Nephron progenitor cell (in vitro differentiated cells): Measurements from ENCODE around the gene TMEM140.
"Not testable (repeated sequence)": the region's sequence is repeated elsewhere in the genome, so short reads cannot be mapped to it uniquely, and the experiment has no call there.

Experiments
- DNase-seq: peaks from one replicate; pipeline ENCODE4 v3.0.0; 2021
- H3K27ac Mint-ChIP-seq: 2 replicates; pipeline ENCODE4 v1.8.0; 2021; ENCODE audit warnings: mild to moderate bottlenecking, moderate library complexity, mixed read lengths
- H3K27me3 Mint-ChIP-seq: 2 replicates; pipeline ENCODE4 v1.8.0; 2021; ENCODE audit warnings: mild to moderate bottlenecking, low read depth, mixed read lengths; ENCODE audit not compliant: poor library complexity
- H3K36me3 Mint-ChIP-seq: 2 replicates; pipeline ENCODE4 v1.8.0; 2021; ENCODE audit warnings: low read depth, mixed read lengths
- H3K4me1 Mint-ChIP-seq: 2 replicates; pipeline ENCODE4 v1.8.0; 2021; ENCODE audit warnings: mixed read lengths
- H3K4me3 Mint-ChIP-seq: 2 replicates; pipeline ENCODE4 v1.8.0; 2021; ENCODE audit warnings: mild to moderate bottlenecking, moderate library complexity, mixed read lengths
- H3K9me3 Mint-ChIP-seq: 2 replicates; pipeline ENCODE4 v1.8.0; 2021; ENCODE audit warnings: mild to moderate bottlenecking, moderate library complexity, mixed read lengths
- CTCF ChIP-seq: fragments of 200-600 bp; sonication (generic); IDR thresholded peaks from 2 replicates; pipeline ENCODE4 v1.5.0; 2021; ENCODE audit warnings: antibody characterized with exemption

Gene TMEM140

GRCh38 chr7:135208102-135208793 lies 60.4 kb downstream of the TMEM140 start:
- Mint-ChIP-seq H3K27ac (peak overlapping the region; percentile 37), H3K9me3 (no peaks in the 10 kb centered on the region), H3K4me3 (peak overlapping the region; percentile 16), H3K4me1 (peaks cover 25% of the 10 kb centered on the region), H3K36me3 (peaks cover 10% of the 10 kb centered on the region), H3K27me3 (peaks cover 10% of the 10 kb centered on the region)
- no peak for TF ChIP-seq CTCF
- no peak for DNase-seq

GRCh38 chr7:135209225-135209834 lies 61.5 kb downstream of the TMEM140 start:
- Mint-ChIP-seq H3K27me3 (peaks cover 10% of the 10 kb centered on the region), H3K36me3 (peaks cover 10% of the 10 kb centered on the region), H3K9me3 (no peaks in the 10 kb centered on the region), H3K4me3 (peak overlapping the region; percentile 44), H3K27ac (no peak overlapping the region), H3K4me1 (peaks cover 25% of the 10 kb centered on the region)
- no peak for DNase-seq
- TF ChIP-seq CTCF = no peak

GRCh38 chr7:135210888-135211178 lies 63.0 kb downstream of the TMEM140 start:
- DNase-seq = no peak
- Mint-ChIP-seq H3K36me3 (peaks cover under 1% of the 10 kb centered on the region), H3K27ac (no peak overlapping the region), H3K27me3 (peaks cover 10% of the 10 kb centered on the region), H3K9me3 (no peaks in the 10 kb centered on the region), H3K4me1 (peaks cover 25% of the 10 kb centered on the region), H3K4me3 (peak overlapping the region; percentile 95)
- TF ChIP-seq CTCF = no peak

- peak within 1 kb of the TSS; percentile 81 for H3K27ac Mint-ChIP-seq
- no peaks in the 10 kb centered on the region for H3K9me3 Mint-ChIP-seq
- H3K27me3 Mint-ChIP-seq = peaks cover 10% of the 10 kb centered on the region
- peak; percentile 99 for DNase-seq
- H3K4me3 Mint-ChIP-seq = peak within 1 kb of the TSS; percentile 95
- no peaks in the 10 kb centered on the region for H3K36me3 Mint-ChIP-seq
- peaks cover 29% of the 10 kb centered on the region for H3K4me1 Mint-ChIP-seq
- no peak for TF ChIP-seq CTCF
Observed at GRCh38 chr7:135211179-135211945, 63.5 kb downstream of the TMEM140 start, which contains the start of gene WDR91. Gene WDR91, minus strand, starts transcription at chr7:135211526. Its CDS starts 24 bp downstream, at chr7:135211502.

GRCh38 chr7:135211946-135212685 lies 64.2 kb downstream of the TMEM140 start:
- Mint-ChIP-seq H3K4me3 (peak overlapping the region; percentile 95), H3K27ac (peak overlapping the region; percentile 13), H3K27me3 (peaks cover 10% of the 10 kb centered on the region), H3K4me1 (peaks cover 29% of the 10 kb centered on the region)
- H3K36me3 Mint-ChIP-seq, H3K9me3 Mint-ChIP-seq, DNase-seq: not testable (repeated sequence)

- H3K9me3 Mint-ChIP-seq = no peaks in the 10 kb centered on the region
- TF ChIP-seq CTCF = no peak
- H3K27ac Mint-ChIP-seq = no peak overlapping the region
- DNase-seq = no peak
- no peaks in the 10 kb centered on the region for H3K36me3 Mint-ChIP-seq
- peaks cover 12% of the 10 kb centered on the region for H3K4me1 Mint-ChIP-seq
- H3K4me3 Mint-ChIP-seq = peak overlapping the region; percentile 47
- H3K27me3 Mint-ChIP-seq = peaks cover 10% of the 10 kb centered on the region
Observed at GRCh38 chr7:135213831-135214230, 66.0 kb downstream of the TMEM140 start.
